GM12892 (cell line): ENCODE measurements around the gene CORO2A.

Source experiments
- POLR2A ChIP-seq: IDR thresholded peaks from 2 replicates; pipeline ENCODE4 v1.6.1; 2011; ENCODE audit warnings: low read depth, low read length, control low read depth
- POLR2AphosphoS5 ChIP-seq: IDR thresholded peaks from 2 replicates; pipeline ENCODE4 v1.6.1; 2011; ENCODE audit warnings: low read depth, low read length, control low read depth

DNA sequence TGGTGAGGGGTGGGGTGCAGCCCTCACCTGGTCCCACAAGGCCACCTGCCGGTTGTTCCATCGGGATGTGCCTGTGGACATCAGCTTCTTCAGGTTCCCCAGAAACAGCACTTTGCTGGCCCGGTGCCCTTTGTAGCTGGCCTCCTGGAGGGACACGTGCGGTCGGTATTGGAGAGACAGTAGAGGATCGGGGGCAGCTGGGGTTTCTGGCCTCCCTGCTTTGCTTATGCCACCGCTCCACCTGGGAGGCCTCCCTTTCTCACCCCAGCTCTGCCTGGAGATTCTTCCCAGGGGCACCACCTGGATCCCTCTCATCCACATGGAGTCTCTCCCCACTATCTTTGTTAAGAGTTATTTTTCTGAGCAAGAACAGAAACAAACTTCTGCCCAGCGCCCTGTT lies 60.3 kb downstream of the CORO2A start:
- no peak for TF ChIP-seq POLR2A
- TF ChIP-seq POLR2AphosphoS5, result no peak
